HCT116 (cell line): Measurements from ENCODE around the gene CPNE7. TPM values are rescaled to one million over a fixed set of nuclear protein-coding genes. Genes with fewer than 3 reads are reported as not detected.
A peak's percentile ranks its signal among the peaks of the same experiment; 100 is the strongest.

Experiments used
- ATAC-seq: fragments of 200-7000 bp; cut with Tn5 transposase; 2 replicates; pipeline ENCODE4 v1.9.1; 2020; ENCODE audit warnings: mild to moderate bottlenecking, moderate library complexity
- BruUV-seq: library from RNA; stranded (reverse); fragments of 400-500 nt; replicated peaks from 2 replicates; lab custom pipeline; 2021; lab: Mats Ljungman, UMichigan
- CTCF ChIA-PET: fragments of 300-600 bp; sonication (Branson Sonifier 250); formaldehyde crosslinking; loops from one replicate; lab custom pipeline; 2021; ENCODE audit warnings: antibody characterized with exemption; lab: Charles Lee
- POLR2A ChIA-PET: fragments of 300-600, 350-600 bp; sonication (Branson Sonifier 250); formaldehyde crosslinking; loops from one replicate; lab custom pipeline; 2021; ENCODE audit warnings: antibody characterized with exemption; lab: Charles Lee
- RAD21 ChIA-PET, 2 experiments: fragments of 300-600 bp; sonication (Branson Sonifier 250); formaldehyde crosslinking; loops; one replicate each; lab custom pipeline; 2023; ENCODE audit warnings: low total read pairs in 2 of 2; ENCODE audit not compliant: uncharacterized antibody in 2 of 2, unreplicated experiment in 2 of 2, low non-redundant PET in 1 of 2; lab: Charles Lee
- DNase-seq: peaks from one replicate; pipeline ENCODE4 v3.0.0-alpha.2; 2010; ENCODE audit warnings: low read depth, low spot score
- H2AFZ ChIP-seq: fragments of 200-600 bp; shearing (Covaris generic), sonication (generic); 2 replicates; pipeline ENCODE4 v1.6.1; 2017; ENCODE audit warnings: low read depth, mixed run types, mixed read lengths, antibody characterized with exemption, low read length; ENCODE audit not compliant: poor library complexity, severe bottlenecking
- H3K27ac ChIP-seq: 2 replicates; pipeline ENCODE4 v1.5.1; 2012; ENCODE audit warnings: low read depth, low read length
- H3K27me3 ChIP-seq: fragments of 200-600 bp; sonication (generic); 2 replicates; pipeline ENCODE4 v1.6.1; 2016; ENCODE audit warnings: mixed run types, low read length, mixed read lengths; ENCODE audit not compliant: insufficient read depth
- H3K36me3 ChIP-seq, 2 experiments: fragments of 200-500 bp in 1 of 2; fragments of 200-600 bp in 1 of 2; sonication (Bioruptor generic) in 1 of 2; sonication (generic) in 1 of 2; 2 replicates each; pipeline versions ENCODE4 v1.5.1 to v1.6.1; 2014 to 2016; ENCODE audit warnings: low read length in 2 of 2, inconsistent platforms in 1 of 2, mixed read lengths in 1 of 2, mixed run types in 1 of 2; ENCODE audit not compliant: insufficient read depth in 2 of 2, control insufficient read depth in 1 of 2
- H3K4me1 ChIP-seq, 2 experiments: fragments of 200-600 bp in 1 of 2; sonication (generic) in 1 of 2; 2 replicates each; pipeline versions ENCODE4 v1.5.1 to v1.6.1; 2012 to 2017; ENCODE audit warnings: low read length in 2 of 2, inconsistent platforms in 1 of 2, mild to moderate bottlenecking in 1 of 2, mixed read lengths in 1 of 2, mixed run types in 1 of 2, moderate library complexity in 1 of 2; ENCODE audit not compliant: insufficient read depth in 2 of 2, control insufficient read depth in 1 of 2
- H3K4me2 ChIP-seq: fragments of 200-600 bp; sonication (generic); 2 replicates; pipeline ENCODE4 v1.6.1; 2017; ENCODE audit warnings: mixed run types, low read length, mixed read lengths
- H3K4me3 ChIP-seq, 2 experiments: fragments of 200-600 bp in 1 of 2; sonication (generic) in 1 of 2; replicated peaks in 1 of 2; 2 replicates each; pipeline ENCODE4 v1.5.1; 2011 to 2016; ENCODE audit warnings: low read length in 2 of 2, control low read depth in 1 of 2, low read depth in 1 of 2, mild to moderate bottlenecking in 1 of 2, mixed read lengths in 1 of 2, mixed run types in 1 of 2
- H3K79me2 ChIP-seq: fragments of 200-600 bp; sonication (generic); 2 replicates; pipeline ENCODE4 v1.6.1; 2017; ENCODE audit warnings: mild to moderate bottlenecking, mixed run types, low read length, moderate library complexity, mixed read lengths; ENCODE audit not compliant: insufficient read depth
- H3K9ac ChIP-seq: fragments of 200-600 bp; sonication (generic); 2 replicates; pipeline ENCODE4 v1.6.1; 2016; ENCODE audit warnings: low read length, mixed read lengths
- H3K9me2 ChIP-seq: fragments of 200-600 bp; sonication (generic), shearing (Covaris generic); 2 replicates; pipeline ENCODE4 v1.6.1; 2017; ENCODE audit warnings: mixed run types, mild to moderate bottlenecking, moderate library complexity; ENCODE audit not compliant: insufficient read depth
- H3K9me3 ChIP-seq, 2 experiments: fragments of 200-500 bp in 1 of 2; fragments of 200-600 bp in 1 of 2; sonication (Bioruptor generic) in 1 of 2; sonication (generic) in 1 of 2; 2 replicates each; pipeline ENCODE4 v1.6.1; 2014 to 2017; ENCODE audit warnings: low read length in 2 of 2, mixed read lengths in 2 of 2, inconsistent platforms in 1 of 2, low read depth in 1 of 2, mild to moderate bottlenecking in 1 of 2, mixed run types in 1 of 2, moderate library complexity in 1 of 2; ENCODE audit not compliant: control insufficient read depth in 1 of 2, insufficient read depth in 1 of 2
- H4K20me1 ChIP-seq: fragments of 200-600 bp; sonication (generic), shearing (Covaris generic); 2 replicates; pipeline ENCODE4 v1.6.1; 2017; ENCODE audit warnings: mixed run types, mild to moderate bottlenecking, moderate library complexity; ENCODE audit not compliant: insufficient read depth
- ATF3 ChIP-seq: IDR thresholded peaks from 2 replicates; pipeline ENCODE4 v1.6.1; 2012
- EGR1 ChIP-seq: IDR thresholded peaks from 2 replicates; pipeline ENCODE4 v1.6.1; 2012; ENCODE audit warnings: low read depth
- EZH2phosphoT487 ChIP-seq: fragments of 200-600 bp; IDR thresholded peaks from 2 replicates; pipeline ENCODE4 v1.6.1; 2018; ENCODE audit warnings: antibody characterized with exemption, borderline replicate concordance
- FOSL1 ChIP-seq: IDR thresholded peaks from 2 replicates; pipeline ENCODE4 v1.6.1; 2012; ENCODE audit warnings: low read depth
- POLR2AphosphoS5 ChIP-seq: IDR thresholded peaks from 2 replicates; pipeline ENCODE4 v1.6.1; 2011; ENCODE audit warnings: mild to moderate bottlenecking, low read depth, low read length, moderate library complexity
- SIN3A ChIP-seq: IDR thresholded peaks from 2 replicates; pipeline ENCODE4 v1.6.1; 2012; ENCODE audit warnings: low read depth
- SRF ChIP-seq: IDR thresholded peaks from 2 replicates; pipeline ENCODE4 v1.6.1; 2012; ENCODE audit warnings: low read depth
- intact Hi-C: fragments of 100-400 bp; cut with micrococcal nuclease; formaldehyde crosslinking; loops from 2 replicates; pipeline ENCODE4 v1.10.0; 2022
- total RNA-seq: library from RNA; stranded (reverse); gene quantifications from one replicate; pipeline ENCODE4 v1.2.1, GENCODE V29; 2021; ENCODE audit not compliant: unreplicated experiment
- TF ChIP-seq, protein P1 (sequence below): IDR thresholded peaks from 2 replicates; pipeline ENCODE4 v1.6.1; 2011; ENCODE audit warnings: mild to moderate bottlenecking, low read length, moderate library complexity; ENCODE audit not compliant: insufficient replicate concordance; ENCODE audit errors: extremely low read depth

CPNE7 gene
- total RNA-seq, 1 experiment from 2014 or later = 201 TPM

GRCh38 chr16:89583197-89583894, 7.8 kb downstream of the CPNE7 start:
- ChIA-PET CTCF (no interaction called here), POLR2A (no interaction called here)
- BruUV-seq = no TSS peak

More at GRCh38 chr16:89583197-89583894, 7.8 kb downstream of the CPNE7 start:
- no peak overlapping the region for H3K9ac ChIP-seq
- no peaks in the 10 kb centered on the region for H3K27me3 ChIP-seq
- no peaks in the 10 kb centered on the region; the same call in 1 of the 2 replicates for H4K20me1 ChIP-seq
- H3K4me2 ChIP-seq = no peak overlapping the region
- H3K4me3 ChIP-seq = no peak overlapping the region
- no peaks in the 10 kb centered on the region for H3K9me2 ChIP-seq
- H3K9me3 ChIP-seq = peaks cover 0 to 4% of the 10 kb centered on the region in 2 experiments; a peak in 1 of 4 replicates
- peaks cover 22 to 80% of the 10 kb centered on the region in 2 experiments for H3K36me3 ChIP-seq
- DNase-seq (no peak), ATAC-seq (no peak)
- RAD21 ChIA-PET = no interaction called here
- TF ChIP-seq SRF = no peak
- no peak for TF ChIP-seq FOSL1
- no peak for TF ChIP-seq EZH2phosphoT487
- TF ChIP-seq, protein P1, sequence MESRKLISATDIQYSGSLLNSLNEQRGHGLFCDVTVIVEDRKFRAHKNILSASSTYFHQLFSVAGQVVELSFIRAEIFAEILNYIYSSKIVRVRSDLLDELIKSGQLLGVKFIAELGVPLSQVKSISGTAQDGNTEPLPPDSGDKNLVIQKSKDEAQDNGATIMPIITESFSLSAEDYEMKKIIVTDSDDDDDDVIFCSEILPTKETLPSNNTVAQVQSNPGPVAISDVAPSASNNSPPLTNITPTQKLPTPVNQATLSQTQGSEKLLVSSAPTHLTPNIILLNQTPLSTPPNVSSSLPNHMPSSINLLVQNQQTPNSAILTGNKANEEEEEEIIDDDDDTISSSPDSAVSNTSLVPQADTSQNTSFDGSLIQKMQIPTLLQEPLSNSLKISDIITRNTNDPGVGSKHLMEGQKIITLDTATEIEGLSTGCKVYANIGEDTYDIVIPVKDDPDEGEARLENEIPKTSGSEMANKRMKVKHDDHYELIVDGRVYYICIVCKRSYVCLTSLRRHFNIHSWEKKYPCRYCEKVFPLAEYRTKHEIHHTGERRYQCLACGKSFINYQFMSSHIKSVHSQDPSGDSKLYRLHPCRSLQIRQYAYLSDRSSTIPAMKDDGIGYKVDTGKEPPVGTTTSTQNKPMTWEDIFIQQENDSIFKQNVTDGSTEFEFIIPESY = no peak
- no peak for TF ChIP-seq ATF3
- no peak for TF ChIP-seq EGR1
- no peak for TF ChIP-seq SIN3A
- no peak for TF ChIP-seq POLR2AphosphoS5
- intact Hi-C loops = no loop called here
- H3K4me1 ChIP-seq = peaks cover 13 to 38% of the 10 kb centered on the region in 2 experiments
- H3K27ac ChIP-seq = peak overlapping the region; percentile 5; the same call in 1 of the 2 replicates
- no peak overlapping the region for H2AFZ ChIP-seq
- H3K79me2 ChIP-seq = peaks cover 32% of the 10 kb centered on the region
